ENCODE measurements around the gene ADORA1. TPM values are rescaled to one million over a fixed set of nuclear protein-coding genes. Genes with fewer than 3 reads are reported as not detected.

The ADORA1 gene
- 0.53 TPM in 1 of 2 replicates, not detected in the other for total RNA-seq

GRCh38 chr1:203127666-203128430 is at the start of gene ADORA1:
TSS of gene ADORA1 (plus strand) at chr1:203127726. CDS start at chr1:203128842, 1,116 bp downstream.

GRCh38 chr1:203085528-203086406 is 41.8 kb upstream of the ADORA1 start, which contains the start of gene MYOG:
TSS of gene MYOG (minus strand) at chr1:203086012. CDS start at chr1:203085961, 51 bp downstream.

GRCh38 chr1:203175237-203175826 is 47.8 kb downstream of the ADORA1 start, which contains the start of gene MYBPH:
TSS of gene MYBPH (minus strand) at chr1:203175826. CDS start at chr1:203175755, 71 bp downstream.

GRCh38 chr1:203186446-203187303 is 59.1 kb downstream of the ADORA1 start, which contains the start of gene CHI3L1:
TSS of gene CHI3L1 (minus strand) at chr1:203186704. CDS start at chr1:203186623, 81 bp downstream.

Other genes with a start within 250 kb of the ADORA1 start
- 3.7 and 5.0 TPM in 2 replicates for gene RABIF, start 238.6 kb upstream of the ADORA1 start, total RNA-seq
- 20.2 and 24.5 TPM in 2 replicates for gene KLHL12, start 200.5 kb upstream of the ADORA1 start, total RNA-seq
- gene ADIPOR1, start 169.4 kb upstream of the ADORA1 start, total RNA-seq, result 62.8 and 83.6 TPM in 2 replicates
- 33.2 and 35.3 TPM in 2 replicates for gene CYB5R1, start 160.5 kb upstream of the ADORA1 start, total RNA-seq
- gene TMEM183A, start 120.4 kb upstream of the ADORA1 start, total RNA-seq, result 82.2 and 83.5 TPM in 2 replicates
- not detected in 2 replicates for gene PPFIA4, start 101.2 kb upstream of the ADORA1 start, total RNA-seq
- gene MYOG, start 41.7 kb upstream of the ADORA1 start, total RNA-seq, result not detected in 2 replicates
- gene MYBPH, start 48.1 kb downstream of the ADORA1 start, total RNA-seq, result 0.18 TPM in 1 of 2 replicates, not detected in the other
- gene CHI3L1, start 59.0 kb downstream of the ADORA1 start, total RNA-seq, result 1.4 TPM in 1 of 2 replicates, not detected in the other
- gene CHIT1, start 101.9 kb downstream of the ADORA1 start, total RNA-seq, result not detected in 2 replicates
- gene BTG2, start 177.8 kb downstream of the ADORA1 start, total RNA-seq, result 5.1 and 6.1 TPM in 2 replicates
- 1.9 and 3.5 TPM in 2 replicates for gene FMOD, start 223.4 kb downstream of the ADORA1 start, total RNA-seq